HepG2 (cell line): ENCODE data around the gene LUZP1. TPM values are rescaled to one million over a fixed set of nuclear protein-coding genes. Genes with fewer than 3 reads are reported as not detected.

Experiments
- GABPB1 ChIP-seq: IDR thresholded peaks from 2 replicates; pipeline ENCODE4 v1.6.1; 2016; ENCODE audit warnings: mild to moderate bottlenecking, missing genetic modification reagents, moderate library complexity, missing compliant biosample characterization
- HIVEP1 ChIP-seq: sonication (generic); formaldehyde crosslinking; IDR thresholded peaks from 2 replicates; pipeline ENCODE4 v1.4.0; 2020; ENCODE audit warnings: mild to moderate bottlenecking, missing genetic modification reagents
- HMG20B ChIP-seq: conservative IDR thresholded peaks from 2 replicates; pipeline ENCODE4 v1.6.1; 2016; ENCODE audit warnings: missing genetic modification reagents, missing compliant biosample characterization
- HNF4A ChIP-seq: sonication (generic); formaldehyde crosslinking; IDR thresholded peaks from 2 replicates; pipeline ENCODE4 v1.4.0; 2020; ENCODE audit warnings: missing genetic modification reagents
- KDM4B ChIP-seq: sonication (generic); formaldehyde crosslinking; IDR thresholded peaks from 2 replicates; pipeline ENCODE4 v1.4.0; 2020; ENCODE audit warnings: missing genetic modification reagents
- KLF16 ChIP-seq, 2 experiments: sonication (generic) in 1 of 2; formaldehyde crosslinking in 1 of 2; IDR thresholded peaks; 2 replicates each; pipeline versions ENCODE4 v1.6.1 to v1.8.0; 2016 to 2023; ENCODE audit warnings: missing genetic modification reagents in 2 of 2, missing compliant biosample characterization in 1 of 2
- KMT2B ChIP-seq: IDR thresholded peaks from 2 replicates; pipeline ENCODE4 v1.6.1; 2016; ENCODE audit warnings: missing genetic modification reagents, missing compliant biosample characterization
- NBN ChIP-seq: fragments of 450-650 bp; conservative IDR thresholded peaks from 2 replicates; pipeline ENCODE4 v1.6.1; 2017
- NR2F6 ChIP-seq, 2 experiments: IDR thresholded peaks; 2 replicates each; pipeline ENCODE4 v1.6.1; 2016; ENCODE audit warnings: antibody characterized with exemption in 1 of 2, mild to moderate bottlenecking in 1 of 2
- ONECUT2 ChIP-seq: sonication (generic); formaldehyde crosslinking; IDR thresholded peaks from 2 replicates; pipeline ENCODE4 v1.4.0; 2020; ENCODE audit warnings: missing genetic modification reagents
- SIN3A ChIP-seq: IDR thresholded peaks from 2 replicates; pipeline ENCODE4 v1.6.1; 2011; ENCODE audit warnings: low read depth, mild to moderate bottlenecking, control low read depth, low read length, borderline replicate concordance
- SRY ChIP-seq: sonication (generic); formaldehyde crosslinking; IDR thresholded peaks from 2 replicates; pipeline ENCODE4 v1.8.0; 2022; ENCODE audit warnings: mild to moderate bottlenecking, missing genetic modification reagents
- TP53 ChIP-seq: sonication (generic); formaldehyde crosslinking; conservative IDR thresholded peaks from 2 replicates; pipeline ENCODE4 v1.4.0; 2020; ENCODE audit warnings: missing genetic modification reagents
- ZBTB20 ChIP-seq: sonication (generic); formaldehyde crosslinking; IDR thresholded peaks from 2 replicates; pipeline ENCODE4 v1.8.1; 2023; ENCODE audit warnings: missing genetic modification reagents, low read depth, mild to moderate bottlenecking, borderline replicate concordance
- ZBTB8A ChIP-seq: sonication (generic); formaldehyde crosslinking; IDR thresholded peaks from 2 replicates; pipeline ENCODE4 v1.4.0; 2020; ENCODE audit warnings: mild to moderate bottlenecking, low read depth, missing genetic modification reagents, borderline replicate concordance
- ZKSCAN5 ChIP-seq: sonication (generic); formaldehyde crosslinking; IDR thresholded peaks from 2 replicates; pipeline ENCODE4 v1.5.1; 2020; ENCODE audit warnings: mild to moderate bottlenecking, missing genetic modification reagents
- ZNF431 ChIP-seq: sonication (generic); formaldehyde crosslinking; IDR thresholded peaks from 2 replicates; pipeline ENCODE4 v1.9.0; 2022; ENCODE audit warnings: missing genetic modification reagents, low read depth, mild to moderate bottlenecking, borderline replicate concordance
- ZNF451 ChIP-seq: sonication (generic); formaldehyde crosslinking; IDR thresholded peaks from 2 replicates; pipeline ENCODE4 v1.5.0; 2020; ENCODE audit warnings: mild to moderate bottlenecking, missing genetic modification reagents
- ZNF484 ChIP-seq: sonication (generic); formaldehyde crosslinking; IDR thresholded peaks from 2 replicates; pipeline ENCODE4 v1.5.1; 2020; ENCODE audit warnings: mild to moderate bottlenecking, low read depth, missing genetic modification reagents, borderline replicate concordance
- ZNF563 ChIP-seq: sonication (generic); formaldehyde crosslinking; IDR thresholded peaks from 2 replicates; pipeline ENCODE4 v1.8.0; 2022; ENCODE audit warnings: mild to moderate bottlenecking, moderate library complexity, missing genetic modification reagents
- ZNF839 ChIP-seq: sonication (generic); formaldehyde crosslinking; IDR thresholded peaks from 2 replicates; pipeline ENCODE4 v1.4.0; 2020; ENCODE audit warnings: missing genetic modification reagents, mild to moderate bottlenecking, borderline replicate concordance
- polyA plus RNA-seq, 8 experiments: library from polyadenylated mRNA; depleted of rRNA in 3 of 8; stranded (reverse) in 7 of 8; unstranded in 1 of 8; fragments of >200 nt; fragmentation: Illumina TruSeq in 4 of 8; extraction: Trizol in 4 of 8; gene quantifications; 2 replicates each; pipeline versions ENCODE4 v1.2.1 to v1.2.3, GENCODE V29; 2011 to 2016; ENCODE audit warnings: low read depth in 4 of 8, missing spikeins in 1 of 8, mixed read lengths in 1 of 8; ENCODE audit not compliant: insufficient read depth in 1 of 8
- total RNA-seq, 5 experiments: library from RNA; depleted of rRNA; stranded (reverse); fragments of >200 nt; fragmentation: Illumina TruSeq; extraction: Trizol; gene quantifications; 2 replicates each; pipeline ENCODE4 v1.2.3, GENCODE V29; 2016; ENCODE audit warnings: low read depth in 1 of 5
- TF ChIP-seq, protein P1 (sequence below): sonication (generic); formaldehyde crosslinking; IDR thresholded peaks from 2 replicates; pipeline ENCODE4 v1.5.0; 2020; ENCODE audit warnings: missing genetic modification reagents
- TF ChIP-seq, protein P2 (sequence below): sonication (generic); formaldehyde crosslinking; IDR thresholded peaks from 2 replicates; pipeline ENCODE4 v1.8.1; 2023; ENCODE audit warnings: mild to moderate bottlenecking, inconsistent platforms, moderate library complexity, missing genetic modification reagents, borderline replicate concordance
- TF ChIP-seq, protein P3 (sequence below): IDR thresholded peaks from 2 replicates; pipeline ENCODE4 v1.6.1; 2016; ENCODE audit warnings: missing compliant biosample characterization, missing genetic modification reagents, borderline replicate concordance
- TF ChIP-seq, protein P4 (sequence below): sonication (generic); formaldehyde crosslinking; IDR thresholded peaks from 2 replicates; pipeline ENCODE4 v1.8.0; 2022; ENCODE audit warnings: mild to moderate bottlenecking, missing genetic modification reagents, moderate library complexity
- TF ChIP-seq, protein P5 (sequence below): sonication (generic); IDR thresholded peaks from 2 replicates; pipeline ENCODE4 v1.6.1; 2016; ENCODE audit warnings: low read depth, borderline replicate concordance

Gene LUZP1
- total and polyA plus RNA-seq, 2 of the 13 experiments (the other 11 are each of a cell fraction or from before 2014, with no cell fraction given) = 6.9 to 12.7 TPM

DNA sequence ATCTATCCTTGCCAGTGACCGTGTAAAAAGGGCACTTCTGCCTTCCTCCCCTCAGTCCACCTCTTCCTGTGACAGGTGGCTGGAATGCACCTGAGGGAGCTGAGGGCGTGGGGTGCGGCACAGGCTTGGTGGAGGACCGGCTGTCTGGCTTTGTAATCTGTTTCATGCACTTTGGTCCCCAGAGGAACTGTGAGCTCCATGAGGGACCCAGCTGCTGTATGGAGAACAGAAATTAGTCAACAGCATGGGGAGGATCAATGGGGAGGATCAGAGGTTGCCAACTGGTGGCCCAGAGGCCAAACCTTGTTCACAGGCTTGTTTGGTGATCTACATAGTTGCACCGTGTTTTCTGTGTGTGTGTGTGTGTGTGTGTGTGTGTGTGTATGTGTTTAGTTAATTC, 19.0 kb upstream of the LUZP1 start (continued):
- TF ChIP-seq, protein P1, sequence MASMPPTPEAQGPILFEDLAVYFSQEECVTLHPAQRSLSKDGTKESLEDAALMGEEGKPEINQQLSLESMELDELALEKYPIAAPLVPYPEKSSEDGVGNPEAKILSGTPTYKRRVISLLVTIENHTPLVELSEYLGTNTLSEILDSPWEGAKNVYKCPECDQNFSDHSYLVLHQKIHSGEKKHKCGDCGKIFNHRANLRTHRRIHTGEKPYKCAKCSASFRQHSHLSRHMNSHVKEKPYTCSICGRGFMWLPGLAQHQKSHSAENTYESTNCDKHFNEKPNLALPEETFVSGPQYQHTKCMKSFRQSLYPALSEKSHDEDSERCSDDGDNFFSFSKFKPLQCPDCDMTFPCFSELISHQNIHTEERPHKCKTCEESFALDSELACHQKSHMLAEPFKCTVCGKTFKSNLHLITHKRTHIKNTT (CRISPR knock-in tag) = no peak
- TF ChIP-seq NR2F6 (IDR thresholded peaks at IDR 0.05) (peak; percentile 84), NR2F6 (CRISPR knock-in tag; IDR thresholded peaks at IDR 0.05) (peak; percentile 85), SIN3A (peak; percentile 62; the same call in 1 of the 2 replicates), KLF16 (CRISPR knock-in tag; IDR thresholded peaks at IDR 0.05) (peak in 1 of 2 experiments; percentile 45; a peak in 1 of 4 replicates), ZNF484 (CRISPR knock-in tag) (no peak), NBN (no peak), HIVEP1 (CRISPR knock-in tag) (peak; percentile 43; the same call in 1 of the 2 replicates), ZNF563 (CRISPR knock-in tag) (0 out of 2 replicates have a peak, but pooled peaks have one; percentile 51), ZNF839 (CRISPR knock-in tag) (no peak), ZNF431 (CRISPR knock-in tag) (peak; percentile 81; the same call in 1 of the 2 replicates), TP53 (no peak), KDM4B (CRISPR knock-in tag) (peak; percentile 58; the same call in 1 of the 2 replicates), SRY (CRISPR knock-in tag) (no peak; the same call in 1 of the 2 replicates), HMG20B (CRISPR knock-in tag) (peak; percentile 61; the same call in 1 of the 2 replicates), ZBTB20 (CRISPR knock-in tag) (peak; percentile 88; the same call in 1 of the 2 replicates), ZKSCAN5 (0 out of 2 replicates have a peak, but pooled peaks have one; percentile 53), ONECUT2 (peak; percentile 74; the same call in 1 of the 2 replicates), HNF4A (CRISPR knock-in tag) (peak; percentile 98), GABPB1 (CRISPR knock-in tag) (0 out of 2 replicates have a peak, but pooled peaks have one; percentile 30), ZBTB8A (CRISPR knock-in tag) (no peak), KMT2B (0 out of 2 replicates have a peak, but pooled peaks have one; percentile 45), ZNF451 (peak; percentile 74; the same call in 1 of the 2 replicates)
- TF ChIP-seq, protein P2, sequence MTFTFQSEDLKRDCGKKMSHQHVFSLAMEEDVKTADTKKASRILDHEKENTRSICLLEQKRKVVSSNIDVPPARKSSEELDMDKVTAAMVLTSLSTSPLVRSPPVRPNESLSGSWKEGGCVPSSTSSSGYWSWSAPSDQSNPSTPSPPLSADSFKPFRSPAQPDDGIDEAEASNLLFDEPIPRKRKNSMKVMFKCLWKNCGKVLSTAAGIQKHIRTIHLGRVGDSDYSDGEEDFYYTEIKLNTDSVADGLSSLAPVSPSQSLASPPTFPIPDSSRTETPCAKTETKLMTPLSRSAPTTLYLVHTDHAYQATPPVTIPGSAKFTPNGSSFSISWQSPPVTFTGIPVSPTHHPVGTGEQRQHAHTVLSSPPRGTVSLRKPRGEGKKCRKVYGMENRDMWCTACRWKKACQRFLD (CRISPR knock-in tag) = no peak
- TF ChIP-seq, protein P3, sequence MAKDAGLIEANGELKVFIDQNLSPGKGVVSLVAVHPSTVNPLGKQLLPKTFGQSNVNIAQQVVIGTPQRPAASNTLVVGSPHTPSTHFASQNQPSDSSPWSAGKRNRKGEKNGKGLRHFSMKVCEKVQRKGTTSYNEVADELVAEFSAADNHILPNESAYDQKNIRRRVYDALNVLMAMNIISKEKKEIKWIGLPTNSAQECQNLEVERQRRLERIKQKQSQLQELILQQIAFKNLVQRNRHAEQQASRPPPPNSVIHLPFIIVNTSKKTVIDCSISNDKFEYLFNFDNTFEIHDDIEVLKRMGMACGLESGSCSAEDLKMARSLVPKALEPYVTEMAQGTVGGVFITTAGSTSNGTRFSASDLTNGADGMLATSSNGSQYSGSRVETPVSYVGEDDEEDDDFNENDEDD (CRISPR knock-in tag) = 0 out of 2 replicates have a peak, but pooled peaks have one; percentile 25
- TF ChIP-seq, protein P4, sequence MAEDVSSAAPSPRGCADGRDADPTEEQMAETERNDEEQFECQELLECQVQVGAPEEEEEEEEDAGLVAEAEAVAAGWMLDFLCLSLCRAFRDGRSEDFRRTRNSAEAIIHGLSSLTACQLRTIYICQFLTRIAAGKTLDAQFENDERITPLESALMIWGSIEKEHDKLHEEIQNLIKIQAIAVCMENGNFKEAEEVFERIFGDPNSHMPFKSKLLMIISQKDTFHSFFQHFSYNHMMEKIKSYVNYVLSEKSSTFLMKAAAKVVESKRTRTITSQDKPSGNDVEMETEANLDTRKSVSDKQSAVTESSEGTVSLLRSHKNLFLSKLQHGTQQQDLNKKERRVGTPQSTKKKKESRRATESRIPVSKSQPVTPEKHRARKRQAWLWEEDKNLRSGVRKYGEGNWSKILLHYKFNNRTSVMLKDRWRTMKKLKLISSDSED (CRISPR knock-in tag) = no peak
- TF ChIP-seq, protein P5, sequence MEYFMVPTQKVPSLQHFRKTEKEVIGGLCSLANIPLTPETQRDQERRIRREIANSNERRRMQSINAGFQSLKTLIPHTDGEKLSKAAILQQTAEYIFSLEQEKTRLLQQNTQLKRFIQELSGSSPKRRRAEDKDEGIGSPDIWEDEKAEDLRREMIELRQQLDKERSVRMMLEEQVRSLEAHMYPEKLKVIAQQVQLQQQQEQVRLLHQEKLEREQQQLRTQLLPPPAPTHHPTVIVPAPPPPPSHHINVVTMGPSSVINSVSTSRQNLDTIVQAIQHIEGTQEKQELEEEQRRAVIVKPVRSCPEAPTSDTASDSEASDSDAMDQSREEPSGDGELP = peak; percentile 97
